Measurements from ENCODE around the gene RGSL1.

- TF ChIP-seq CTCF (IDR thresholded peaks at IDR 0.05) (no peak), POLR2A (IDR thresholded peaks at IDR 0.05) (no peak)
Observed at GRCh38 chr1:182485861-182486260, 35.9 kb downstream of the RGSL1 start.

Measured in Peyer's patch (tissue), 4 donors.